H9 (cell line): ENCODE measurements around the gene SF1. TPM values are rescaled to one million over a fixed set of nuclear protein-coding genes. Genes with fewer than 3 reads are reported as not detected.
A peak's percentile ranks its signal among the peaks of the same experiment; 100 is the strongest.

ENCODE experiments used
- DNase-seq: peaks from one replicate; pipeline ENCODE4 v3.0.0-alpha.2; 2017
- H2AFZ ChIP-seq: one replicate; pipeline ENCODE4 v1.6.1; 2013; ENCODE audit warnings: mild to moderate bottlenecking, low read length, control low read depth, moderate library complexity
- H2AK5ac ChIP-seq: 2 replicates; pipeline ENCODE4 v1.6.1; 2013; ENCODE audit warnings: low read length, control low read depth, mixed read lengths; ENCODE audit not compliant: insufficient read length
- H2BK120ac ChIP-seq: one replicate; pipeline ENCODE4 v1.6.1; 2013; ENCODE audit warnings: low read depth, mild to moderate bottlenecking, low read length, control low read depth, inconsistent platforms; ENCODE audit not compliant: poor library complexity, severe bottlenecking
- H2BK12ac ChIP-seq: 2 replicates; pipeline ENCODE4 v1.6.1; 2013; ENCODE audit warnings: low read length, control low read depth, mixed read lengths, low read depth; ENCODE audit not compliant: insufficient read length
- H2BK15ac ChIP-seq: 2 replicates; pipeline ENCODE4 v1.6.1; 2013; ENCODE audit warnings: low read depth, low read length, control low read depth
- H2BK20ac ChIP-seq: one replicate; pipeline ENCODE4 v1.6.1; 2013; ENCODE audit warnings: low read depth, mild to moderate bottlenecking, low read length, control low read depth, inconsistent platforms; ENCODE audit not compliant: poor library complexity, severe bottlenecking
- H2BK5ac ChIP-seq: 2 replicates; pipeline ENCODE4 v1.6.1; 2013; ENCODE audit warnings: low read length, control low read depth, mixed read lengths; ENCODE audit not compliant: insufficient read length
- H3K14ac ChIP-seq: 2 replicates; pipeline ENCODE4 v1.6.1; 2013; ENCODE audit warnings: low read length, control low read depth; ENCODE audit not compliant: insufficient read depth
- H3K18ac ChIP-seq: 2 replicates; pipeline ENCODE4 v1.6.1; 2013; ENCODE audit warnings: low read depth, mild to moderate bottlenecking, mixed read lengths, low read length, control low read depth; ENCODE audit not compliant: insufficient read length
- H3K23ac ChIP-seq: 2 replicates; pipeline ENCODE4 v1.6.1; 2013; ENCODE audit warnings: low read length, control low read depth, mixed read lengths, low read depth; ENCODE audit not compliant: insufficient read length
- H3K23me2 ChIP-seq: 2 replicates; pipeline ENCODE4 v1.6.1; 2013; ENCODE audit warnings: low read depth, mild to moderate bottlenecking, mixed read lengths, low read length, control low read depth; ENCODE audit not compliant: insufficient read length, poor library complexity, severe bottlenecking
- H3K27ac ChIP-seq: 2 replicates; pipeline ENCODE4 v1.5.1; 2013; ENCODE audit warnings: low read length, control low read depth, mixed read lengths, low read depth; ENCODE audit not compliant: insufficient read length
- H3K27me3 ChIP-seq: 2 replicates; pipeline ENCODE4 v1.6.1; 2013; ENCODE audit warnings: low read length, control low read depth, inconsistent platforms; ENCODE audit not compliant: insufficient read depth
- H3K4ac ChIP-seq: 2 replicates; pipeline ENCODE4 v1.6.1; 2013; ENCODE audit warnings: low read depth, mild to moderate bottlenecking, control low read depth, inconsistent platforms, low read length, moderate library complexity
- H3K4me1 ChIP-seq: 2 replicates; pipeline ENCODE4 v1.6.1; 2013; ENCODE audit warnings: low read length, control low read depth, inconsistent platforms; ENCODE audit not compliant: insufficient read depth
- H3K4me2 ChIP-seq: 2 replicates; pipeline ENCODE4 v1.6.1; 2013; ENCODE audit warnings: low read length, control low read depth, mixed read lengths; ENCODE audit not compliant: insufficient read length, insufficient read depth
- H3K56ac ChIP-seq: 2 replicates; pipeline ENCODE4 v1.6.1; 2013; ENCODE audit warnings: low read depth, mild to moderate bottlenecking, mixed read lengths, low read length, control low read depth; ENCODE audit not compliant: insufficient read length
- H3K79me1 ChIP-seq: 2 replicates; pipeline ENCODE4 v1.6.1; 2013; ENCODE audit warnings: low read depth, mild to moderate bottlenecking, moderate library complexity, low read length, control low read depth, inconsistent platforms; ENCODE audit not compliant: insufficient read depth, poor library complexity, severe bottlenecking
- H3K79me2 ChIP-seq: 2 replicates; pipeline ENCODE4 v1.6.1; 2013; ENCODE audit warnings: low read length, control low read depth, inconsistent platforms; ENCODE audit not compliant: insufficient read depth
- H3K9ac ChIP-seq: 2 replicates; pipeline ENCODE4 v1.6.1; 2013; ENCODE audit warnings: low read length, control low read depth, mixed read lengths; ENCODE audit not compliant: insufficient read length; ENCODE audit errors: extremely low read depth
- H3K9me3 ChIP-seq: one replicate; pipeline ENCODE4 v1.6.1; 2013; ENCODE audit warnings: low read depth, low read length, inconsistent platforms; ENCODE audit not compliant: control insufficient read depth
- H3T11ph ChIP-seq: one replicate; pipeline ENCODE4 v1.6.1; 2013; ENCODE audit warnings: mild to moderate bottlenecking, low read length, control low read depth, inconsistent platforms
- H4K20me1 ChIP-seq: one replicate; pipeline ENCODE4 v1.6.1; 2013; ENCODE audit not compliant: control insufficient read depth, insufficient read length, insufficient read depth
- H4K5ac ChIP-seq: 2 replicates; pipeline ENCODE4 v1.6.1; 2013; ENCODE audit warnings: low read depth, mild to moderate bottlenecking, mixed read lengths, low read length, control low read depth; ENCODE audit not compliant: insufficient read length
- H4K8ac ChIP-seq: replicated peaks from 2 replicates; pipeline ENCODE4 v1.6.1; 2013; ENCODE audit warnings: low read length, control low read depth, mixed read lengths, low read depth; ENCODE audit not compliant: insufficient read length
- H4K91ac ChIP-seq: 2 replicates; pipeline ENCODE4 v1.6.1; 2013; ENCODE audit warnings: low read depth, mild to moderate bottlenecking, moderate library complexity, mixed read lengths, low read length, control low read depth; ENCODE audit not compliant: insufficient read length
- H3K27ac Mint-ChIP-seq, 3 experiments: 2 replicates in 2 of 3; 3 replicates in 1 of 3; pipeline ENCODE4 v1.8.0; 2020 to 2021; ENCODE audit warnings: mixed read lengths in 3 of 3, mild to moderate bottlenecking in 1 of 3, moderate library complexity in 1 of 3
- H3K27me3 Mint-ChIP-seq: 2 replicates; pipeline ENCODE4 v1.8.0; 2021; ENCODE audit warnings: low read depth, mild to moderate bottlenecking, moderate library complexity, mixed read lengths
- H3K36me3 Mint-ChIP-seq, 3 experiments: 2 replicates in 2 of 3; 3 replicates in 1 of 3; pipeline ENCODE4 v1.8.0; 2020 to 2021; ENCODE audit warnings: low read depth in 3 of 3, mixed read lengths in 3 of 3; ENCODE audit not compliant: insufficient read depth in 1 of 3
- H3K4me1 Mint-ChIP-seq, 2 experiments: 2 replicates each; pipeline ENCODE4 v1.8.0; 2020; ENCODE audit warnings: mixed read lengths in 2 of 2
- H3K4me3 Mint-ChIP-seq, 2 experiments: 2 replicates in 1 of 2; 3 replicates in 1 of 2; pipeline ENCODE4 v1.8.0; 2020 to 2021; ENCODE audit warnings: mild to moderate bottlenecking in 2 of 2, mixed read lengths in 2 of 2, moderate library complexity in 1 of 2
- H3K9me3 Mint-ChIP-seq, 2 experiments: 2 replicates in 1 of 2; 3 replicates in 1 of 2; pipeline ENCODE4 v1.8.0; 2020; ENCODE audit warnings: mild to moderate bottlenecking in 2 of 2, mixed read lengths in 2 of 2, moderate library complexity in 1 of 2
- CTCF ChIP-seq: fragments of 200-600 bp; sonication (generic); conservative IDR thresholded peaks from 3 replicates; pipeline ENCODE4 v1.8.0; 2021; ENCODE audit warnings: antibody characterized with exemption, mild to moderate bottlenecking
- WGBS: extraction: QIAGEN DNeasy Blood & Tissue Kit; methylation state at CpG from one replicate; pipeline ENCODE4 v1.1.7; 2013; ENCODE audit warnings: missing lambda C conversion rate, low lambda C conversion rate, mixed read lengths; ENCODE audit not compliant: insufficient read length; ENCODE audit errors: extremely low coverage; 5-methylcytosine and 5-hydroxymethylcytosine counted together
- total RNA-seq: library from RNA; stranded (reverse); gene quantifications from 2 replicates; pipeline ENCODE4 v1.2.1, GENCODE V29; 2021

SF1 gene
- total RNA-seq, 1 experiment from 2014 or later = 528 TPM

DNA sequence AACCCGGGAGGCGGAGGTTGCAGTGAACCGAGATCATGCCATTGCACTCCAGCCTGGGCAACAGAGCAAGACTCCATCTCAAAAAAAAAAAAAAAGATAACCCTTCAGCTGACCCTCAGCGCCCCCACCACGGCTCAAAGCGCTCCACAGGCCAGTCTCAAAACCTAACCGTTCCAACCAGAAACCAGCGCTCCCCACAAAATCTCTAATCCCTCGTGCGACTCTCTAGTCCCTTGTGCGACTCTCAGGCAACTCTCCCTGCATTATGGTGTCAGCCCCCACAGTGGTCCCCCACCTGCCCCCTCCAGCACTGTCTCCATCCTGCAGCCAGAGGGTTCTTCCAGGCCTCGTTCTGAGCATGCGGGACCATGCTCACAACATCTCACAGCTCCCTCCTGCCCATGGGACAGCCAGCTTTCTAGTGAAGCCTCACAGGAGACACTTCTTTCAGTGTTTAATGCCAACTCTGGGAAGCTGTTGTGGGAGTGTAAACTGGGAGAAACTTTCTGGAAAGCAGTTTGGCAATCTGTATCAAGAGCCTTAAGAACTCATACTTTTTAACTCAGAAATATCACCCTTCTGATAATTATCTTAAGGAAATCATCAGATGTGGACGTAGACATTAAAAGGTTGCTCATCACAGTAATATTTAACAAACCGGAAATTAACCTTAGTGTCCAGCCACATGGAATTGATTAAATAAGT, 30.2 kb downstream of the SF1 start:
- no peak overlapping the region for H3K27ac ChIP-seq
- H3K4me3 Mint-ChIP-seq = peak overlapping the region in 1 of 2 experiments; percentile 41; a peak in 2 of 5 replicates
- H4K5ac ChIP-seq = no peak overlapping the region
- H3K4me1 ChIP-seq = no peaks in the 10 kb centered on the region
- no peak overlapping the region for H2BK20ac ChIP-seq
- no peak overlapping the region for H2AK5ac ChIP-seq
- peaks cover 1% of the 10 kb centered on the region; the same call in 1 of the 2 replicates for H3K27me3 ChIP-seq
- H3K18ac ChIP-seq = no peak overlapping the region
- no peak overlapping the region for H3K9ac ChIP-seq
- H2BK120ac ChIP-seq = no peak overlapping the region
- H3K23me2 ChIP-seq = peaks cover 23% of the 10 kb centered on the region
- H3K36me3 Mint-ChIP-seq = peaks cover 0 to 10% (median 0%) of the 10 kb centered on the region in 3 experiments; a peak in 3 of 7 replicates
- H3T11ph ChIP-seq = no peak overlapping the region
- H4K20me1 ChIP-seq = no peaks in the 10 kb centered on the region
- peaks cover 15 to 21% of the 10 kb centered on the region in 2 experiments for H3K4me1 Mint-ChIP-seq
- H3K56ac ChIP-seq = no peak overlapping the region
- no peak for DNase-seq
- no peak for TF ChIP-seq CTCF
- peak overlapping the region in 2 of 3 experiments; percentile 55 to 69; a peak in 3 of 7 replicates for H3K27ac Mint-ChIP-seq
- H3K27me3 Mint-ChIP-seq = peaks cover 21% of the 10 kb centered on the region
- WGBS = no CpG with 5 or more reads among the region's 15 CpGs
- H3K4me2 ChIP-seq = no peak overlapping the region
- no peaks in the 10 kb centered on the region for H3K9me3 Mint-ChIP-seq
- no peak overlapping the region for H4K8ac ChIP-seq
- H3K4ac ChIP-seq = no peak overlapping the region
- no peak overlapping the region for H3K23ac ChIP-seq
- H2BK12ac ChIP-seq = no peak overlapping the region
- H3K79me1 ChIP-seq = no peaks in the 10 kb centered on the region
- no peaks in the 10 kb centered on the region for H3K79me2 ChIP-seq
- no peak overlapping the region for H2AFZ ChIP-seq
- H3K9me3 ChIP-seq = no peaks in the 10 kb centered on the region
- no peak overlapping the region for H2BK5ac ChIP-seq
- H3K14ac ChIP-seq = no peak overlapping the region
- H2BK15ac ChIP-seq = no peak overlapping the region
- no peak overlapping the region for H4K91ac ChIP-seq
